EH (cell line): Measurements from ENCODE around the gene MAPK8IP3.
"Not testable (repeated sequence)": the region's sequence is repeated elsewhere in the genome, so short reads cannot be mapped to it uniquely, and the experiment has no call there.

Experiments
- DNase-seq: peaks from one replicate; pipeline ENCODE4 v3.0.0-alpha.2; 2015; ENCODE audit warnings: low read depth

Gene MAPK8IP3

DNA sequence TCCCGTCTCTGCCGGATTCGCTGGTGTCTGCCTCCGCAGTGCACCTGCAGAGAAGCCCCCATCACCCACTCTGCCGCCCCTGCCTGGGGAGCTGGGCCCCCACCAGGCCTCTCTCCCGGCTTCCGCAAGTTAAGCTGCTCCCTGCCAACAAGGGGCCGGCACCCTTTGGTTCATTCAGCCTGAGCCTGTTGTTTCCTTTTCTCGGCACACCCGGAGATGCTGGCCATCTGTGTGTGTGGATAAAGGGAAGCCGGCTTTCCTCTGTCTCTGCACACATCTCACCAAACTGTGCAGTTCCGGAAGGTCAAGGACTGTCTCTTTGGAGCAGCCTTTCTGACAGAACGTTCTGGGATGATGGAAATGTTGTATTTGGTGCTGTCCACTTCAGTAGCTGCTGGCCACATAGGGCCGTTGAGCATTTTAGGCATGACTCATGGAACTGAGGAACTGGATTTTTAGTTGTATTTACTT lies 6.8 kb downstream of the MAPK8IP3 start:
- peak; percentile 32 for DNase-seq

DNA sequence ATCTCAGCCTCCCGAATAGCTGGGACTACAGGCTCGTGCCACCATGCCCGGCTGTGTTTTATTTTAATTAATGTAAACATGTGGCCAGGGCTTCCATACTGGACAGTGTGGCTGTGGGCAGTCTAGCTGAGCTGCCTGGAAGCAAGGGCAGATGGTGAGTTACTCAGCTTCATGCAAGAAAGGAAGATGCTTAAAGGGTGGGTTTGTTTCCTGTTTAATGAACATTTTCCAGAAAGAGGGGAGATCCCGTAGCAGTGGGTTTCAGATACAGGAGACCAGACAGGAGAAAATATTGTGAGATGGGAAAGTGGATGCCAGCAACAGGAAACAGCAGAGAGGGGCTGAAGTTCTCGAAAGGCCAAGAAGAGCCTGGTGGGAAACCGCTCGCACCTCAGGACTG lies 7.3 kb downstream of the MAPK8IP3 start:
- DNase-seq = no peak

DNA sequence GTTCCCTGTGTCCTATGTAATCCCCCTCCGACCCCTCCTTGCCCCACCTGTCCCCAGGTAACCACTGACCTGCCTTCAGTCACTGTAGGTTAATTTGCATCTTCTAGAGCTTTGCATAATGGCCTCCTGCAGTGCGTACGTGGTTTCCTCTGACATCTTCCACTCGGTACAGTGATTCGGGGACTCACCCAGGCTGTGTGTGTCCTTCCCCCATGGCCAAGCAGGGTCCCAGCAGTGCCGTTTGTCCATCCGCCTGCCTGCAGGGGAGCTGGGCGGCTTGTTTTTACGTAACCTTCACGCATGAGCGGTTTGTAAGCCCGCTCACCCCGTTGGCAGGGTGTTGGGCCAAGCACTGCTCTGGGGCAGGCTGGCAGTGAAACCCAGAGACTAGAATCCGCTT lies 7.9 kb downstream of the MAPK8IP3 start:
- no peak for DNase-seq

DNA sequence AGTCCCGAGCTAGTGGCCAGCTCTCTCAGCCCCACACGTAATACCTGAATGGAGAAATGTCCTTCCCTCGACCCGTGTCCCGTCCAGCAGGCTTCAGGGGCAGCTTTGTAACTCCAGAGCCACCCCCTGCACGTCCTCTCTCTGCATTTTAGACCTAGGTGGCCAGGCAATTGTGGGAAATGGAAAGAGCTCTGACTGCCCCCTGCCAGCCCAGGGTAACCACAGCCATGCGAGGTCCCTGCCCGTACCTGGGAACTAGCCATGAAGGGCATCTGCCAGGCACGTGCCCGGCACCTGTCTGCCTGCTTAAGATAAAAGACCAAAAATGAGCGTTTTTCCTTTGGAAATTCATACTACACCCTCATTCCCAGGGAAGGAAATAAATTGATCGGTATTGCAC lies 9.2 kb downstream of the MAPK8IP3 start:
- no peak for DNase-seq

DNA sequence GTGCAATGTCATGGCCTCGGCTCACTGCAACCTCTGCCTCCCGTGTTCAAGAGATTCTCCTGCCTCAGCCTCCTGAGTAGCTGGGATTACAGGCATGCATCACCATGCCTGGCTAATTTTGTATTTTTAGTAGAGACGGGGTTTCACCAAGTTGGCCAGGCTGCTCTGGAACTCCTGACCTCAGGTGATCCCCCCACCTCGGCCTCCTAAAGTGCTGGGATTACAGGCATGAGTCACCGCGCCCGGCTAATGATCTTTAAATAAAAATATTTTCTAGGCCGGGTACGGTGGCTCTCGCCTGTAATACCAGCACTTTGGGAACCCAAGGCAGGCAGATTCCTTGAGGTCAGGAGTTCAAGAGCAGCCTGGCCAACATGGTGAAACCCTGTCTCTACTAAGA lies 12.2 kb downstream of the MAPK8IP3 start:
- not testable (repeated sequence) for DNase-seq

DNA sequence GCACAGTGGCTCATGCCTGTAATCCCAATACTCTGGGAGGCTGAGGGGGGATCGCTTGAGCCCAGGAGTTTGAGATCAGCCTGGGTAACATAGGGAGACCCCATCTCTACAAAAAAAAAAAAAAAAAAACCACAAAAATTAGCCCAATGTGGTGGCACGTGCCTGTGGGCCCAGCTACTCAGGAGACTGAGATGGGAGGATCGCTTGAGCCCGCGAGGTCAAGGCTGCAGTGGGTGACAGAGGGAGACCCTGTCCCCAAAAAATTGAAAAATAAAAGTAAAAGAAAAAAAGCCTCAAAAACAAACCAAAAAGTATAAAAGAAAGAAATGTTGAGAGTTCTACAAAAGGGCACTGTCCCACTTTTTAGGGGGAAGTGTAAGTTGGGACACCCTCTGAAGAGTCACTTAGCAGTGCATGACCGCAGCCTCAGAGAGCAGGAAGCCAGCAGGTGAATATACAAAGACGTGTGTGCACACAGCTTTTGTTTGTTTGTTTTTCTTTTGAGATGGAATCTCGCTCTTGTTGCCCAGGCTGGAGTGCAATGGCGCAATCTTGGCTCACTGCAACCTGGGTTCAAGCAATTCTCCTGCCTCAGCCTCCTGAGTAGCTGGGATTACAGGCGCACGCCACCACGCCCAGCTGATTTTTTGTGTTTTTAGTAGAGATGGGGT lies 13.7 kb downstream of the MAPK8IP3 start:
- DNase-seq = not testable (repeated sequence)

DNA sequence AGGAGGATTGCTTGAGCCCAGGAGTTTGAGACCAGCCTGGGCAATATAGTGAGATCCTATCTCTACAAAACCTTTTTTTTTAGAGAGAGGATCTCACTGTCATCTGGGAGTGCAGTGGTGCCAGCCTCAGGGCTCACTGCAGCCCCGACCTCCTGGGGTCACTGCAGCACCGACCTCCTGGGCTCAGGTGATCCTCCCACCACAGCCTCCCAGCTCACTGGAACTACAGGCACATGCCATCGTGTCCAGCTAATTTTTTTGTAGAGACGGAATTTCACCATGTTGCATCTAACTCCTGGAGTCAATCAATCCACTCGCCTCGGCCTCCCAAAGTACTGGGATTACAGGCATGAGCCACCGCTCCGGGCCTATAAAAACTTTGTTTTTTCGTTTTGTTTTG lies 15.4 kb downstream of the MAPK8IP3 start:
- no peak for DNase-seq

DNA sequence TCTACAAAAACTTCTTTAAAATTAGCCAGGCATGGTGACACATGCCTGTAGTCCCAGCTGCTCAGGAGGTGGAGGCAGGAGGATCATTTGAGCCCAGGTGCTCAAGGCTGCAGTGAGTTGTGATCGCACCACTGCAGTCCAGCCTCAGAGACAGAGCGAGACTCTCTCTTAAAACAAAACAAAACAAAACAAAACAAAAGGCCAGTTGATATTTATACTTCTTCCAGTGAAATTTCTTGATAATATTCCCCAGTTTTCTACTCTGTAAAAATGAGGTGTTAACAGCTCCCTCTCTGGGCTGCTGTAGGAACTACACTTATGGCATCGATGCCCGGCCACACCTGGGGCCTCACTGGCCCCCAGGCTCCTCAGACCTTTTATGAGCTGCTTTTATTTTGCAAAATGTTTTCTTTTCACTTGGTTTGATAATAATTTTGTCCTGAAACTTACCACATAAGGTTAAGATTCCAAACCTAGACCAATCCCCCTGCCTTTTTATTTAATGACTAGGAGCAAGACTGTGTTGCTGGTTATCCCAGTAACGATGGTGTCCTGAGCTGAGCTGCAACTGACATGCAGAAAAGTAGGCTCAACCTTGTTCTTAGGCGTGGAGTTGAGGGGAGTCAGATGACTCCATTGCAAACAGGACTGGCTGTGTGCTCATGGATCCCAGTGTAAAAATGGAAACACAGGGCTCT lies 17.6 kb downstream of the MAPK8IP3 start:
- DNase-seq = peak; percentile 53

DNA sequence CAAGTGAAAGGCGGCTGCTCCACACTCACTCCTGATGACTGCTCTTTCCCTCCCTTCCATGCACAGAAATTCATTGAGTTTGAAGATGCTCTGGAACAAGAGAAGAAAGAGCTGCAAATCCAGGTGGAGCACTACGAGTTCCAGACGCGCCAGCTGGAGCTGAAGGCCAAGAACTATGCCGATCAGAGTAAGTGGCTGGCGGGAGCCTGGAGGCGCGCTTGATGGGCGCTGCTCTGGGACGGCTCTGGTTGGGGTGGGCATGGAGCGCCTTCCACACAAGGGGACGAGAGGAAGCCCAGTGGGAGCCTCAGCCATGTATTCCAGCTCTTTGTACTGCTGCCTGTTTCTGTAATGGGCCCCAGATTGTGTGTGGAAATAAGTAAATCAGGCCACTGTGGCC lies 18.5 kb downstream of the MAPK8IP3 start:
- no peak for DNase-seq

DNA sequence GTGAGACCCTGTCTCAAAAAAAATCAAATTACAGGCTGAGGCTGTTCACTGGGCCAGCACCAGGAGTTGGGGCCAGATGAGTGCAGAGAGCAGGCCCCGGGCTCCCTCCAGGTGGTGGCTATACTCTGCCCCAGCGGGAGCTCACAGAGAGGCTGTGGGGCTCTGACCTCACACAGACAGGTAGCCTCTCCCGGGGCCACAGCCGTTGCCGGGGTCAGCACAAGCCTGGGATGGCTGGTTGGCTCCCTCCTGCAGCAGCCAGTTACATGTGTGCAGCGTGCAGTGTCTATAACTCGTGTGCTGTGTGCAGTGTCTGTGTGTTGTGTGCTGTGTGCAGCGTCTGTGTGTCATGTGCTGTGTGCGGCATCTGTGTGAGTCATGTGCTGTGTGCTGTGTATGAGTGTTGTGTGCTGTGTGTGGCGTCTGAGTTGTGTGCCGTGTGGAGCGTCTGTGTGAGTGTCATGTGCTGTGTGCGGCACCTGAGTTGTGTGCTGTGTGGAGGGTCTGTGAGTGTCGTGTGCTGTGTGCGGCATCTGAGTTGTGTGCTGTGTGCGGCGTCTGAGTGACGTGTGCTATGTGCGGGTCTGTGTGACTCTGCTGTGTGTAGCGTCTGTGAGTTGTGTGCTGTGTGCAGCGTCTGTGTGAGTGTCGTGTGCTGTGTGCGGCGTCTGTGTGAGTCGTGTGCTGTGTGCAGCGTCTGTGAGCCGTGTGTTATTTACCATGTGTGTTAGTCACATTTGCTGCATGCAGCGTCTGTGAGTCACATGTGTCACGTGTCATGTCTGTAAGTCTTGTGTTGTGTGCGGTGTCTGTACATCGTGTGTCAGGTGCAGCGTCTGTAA lies 20.9 kb downstream of the MAPK8IP3 start:
- no peak for DNase-seq

DNA sequence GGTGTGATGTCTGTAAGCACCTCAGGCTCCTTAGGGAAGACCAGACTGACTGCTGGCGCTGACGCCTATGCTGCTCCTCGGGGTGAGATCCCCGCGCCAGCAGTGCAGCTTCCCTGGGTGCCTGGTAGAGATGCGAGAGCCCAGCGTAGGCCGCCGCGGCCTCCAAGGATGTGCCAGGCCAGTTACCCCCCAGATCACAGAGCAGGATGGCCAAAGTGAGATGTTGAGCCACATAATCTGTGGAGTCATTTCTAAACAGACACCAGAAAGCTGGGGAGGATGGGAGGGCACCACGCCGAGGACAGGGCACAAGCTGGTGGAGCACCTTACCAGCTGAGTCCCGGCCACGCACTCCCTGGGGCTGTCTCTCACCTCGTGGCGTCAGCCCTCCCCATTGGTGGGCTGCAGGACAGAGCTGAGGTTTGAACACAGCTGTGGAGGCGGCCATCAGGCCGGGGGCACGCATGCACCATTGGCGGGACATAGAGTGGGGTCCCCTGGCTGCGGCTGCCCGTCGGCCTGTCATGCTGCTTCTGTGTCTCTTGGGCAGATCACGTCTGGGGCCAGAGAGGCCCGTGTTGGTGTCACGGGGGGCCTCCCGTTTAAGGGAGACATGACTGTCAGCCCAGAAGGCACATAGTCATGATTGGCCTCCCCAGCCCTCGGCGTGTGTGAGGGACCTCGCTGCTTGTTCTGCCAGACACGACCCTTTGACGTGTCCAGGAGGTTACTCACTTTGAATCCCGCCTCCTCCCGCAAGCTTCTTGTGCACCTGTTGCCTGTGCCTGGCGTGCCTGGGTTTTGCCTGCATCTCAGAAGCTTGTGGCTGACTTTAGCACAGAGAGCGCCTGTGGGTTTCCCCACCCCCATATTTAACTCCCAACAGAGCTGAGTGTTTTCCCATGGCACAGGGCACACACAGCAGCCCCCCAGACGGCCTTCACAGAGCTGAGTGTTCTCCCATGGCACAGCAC lies 21.9 kb downstream of the MAPK8IP3 start:
- no peak for DNase-seq

DNA sequence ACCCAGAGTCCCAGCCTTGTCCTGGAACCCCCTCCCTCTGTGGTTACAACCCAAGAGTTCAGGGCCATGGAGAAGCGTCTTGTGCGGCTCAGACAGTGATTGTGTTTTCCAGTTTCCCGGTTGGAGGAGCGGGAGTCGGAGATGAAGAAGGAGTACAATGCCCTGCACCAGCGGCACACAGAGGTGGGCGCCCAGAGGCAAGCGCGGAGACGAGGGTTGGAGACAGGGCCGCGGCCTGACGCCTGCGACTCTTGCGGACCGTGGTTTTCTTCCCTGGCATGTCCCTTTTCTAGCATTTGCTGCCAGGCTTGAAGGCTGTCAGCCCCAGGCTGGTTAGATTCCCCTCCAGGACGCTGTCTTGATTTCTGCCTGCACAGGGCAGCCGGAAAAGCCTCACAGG lies 23.0 kb downstream of the MAPK8IP3 start:
- DNase-seq = no peak

DNA sequence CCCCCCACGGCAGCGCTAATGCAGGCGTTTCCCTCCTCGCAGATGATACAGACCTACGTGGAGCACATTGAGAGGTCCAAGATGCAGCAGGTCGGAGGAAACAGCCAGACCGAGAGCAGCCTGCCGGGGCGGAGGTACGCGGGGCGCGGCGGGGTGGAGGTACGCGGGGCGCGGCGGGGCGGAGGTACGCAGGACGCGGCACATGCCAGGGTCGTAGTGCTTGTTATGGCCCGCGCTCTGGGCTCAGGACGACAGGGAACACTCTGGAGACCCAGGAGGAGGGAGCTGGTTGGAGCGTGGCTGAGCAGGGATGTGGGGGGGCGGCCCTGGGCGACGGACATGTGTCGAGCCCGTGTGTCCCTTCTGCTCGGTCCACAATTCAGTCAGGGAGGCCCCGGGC lies 23.4 kb downstream of the MAPK8IP3 start:
- no peak for DNase-seq

DNA sequence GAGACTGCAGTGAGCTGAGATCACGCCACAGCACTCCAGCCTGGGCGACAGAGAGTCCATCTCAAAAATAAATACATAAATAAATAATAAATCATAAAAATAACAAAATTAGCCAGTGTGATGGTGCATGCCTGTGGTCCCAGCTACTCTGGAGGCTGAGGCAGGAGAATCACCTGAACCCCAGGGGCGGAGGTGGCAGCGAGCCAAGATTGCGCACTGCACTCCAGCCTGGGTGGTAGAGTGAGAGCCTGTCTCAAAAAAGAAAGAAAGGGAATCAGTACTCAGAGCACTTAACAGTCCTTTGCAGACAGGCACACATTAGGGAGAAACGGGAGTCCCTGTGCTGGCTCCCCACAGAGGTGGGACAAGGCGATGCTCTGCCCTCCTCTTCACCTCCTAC lies 25.1 kb downstream of the MAPK8IP3 start:
- DNase-seq = no peak

DNA sequence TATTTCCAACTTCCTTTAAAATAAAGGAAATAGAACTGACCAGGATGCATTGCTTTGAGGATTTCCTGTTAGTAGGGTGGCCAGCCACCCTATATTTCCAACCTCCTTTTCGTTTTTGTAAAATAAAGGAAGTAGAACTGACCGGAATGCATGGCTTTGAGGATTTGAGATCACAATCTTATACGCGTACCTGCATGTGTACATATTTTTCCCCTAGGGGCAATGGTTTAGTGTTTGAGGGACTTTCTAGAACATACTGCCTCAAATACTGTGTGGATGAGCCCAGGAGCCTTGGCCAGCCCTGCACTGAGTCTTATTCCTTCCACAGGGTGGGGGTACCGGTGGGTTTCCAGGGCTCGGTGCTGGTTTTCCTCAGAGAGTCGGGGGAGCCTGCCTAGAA lies 25.6 kb downstream of the MAPK8IP3 start:
- no peak for DNase-seq

DNA sequence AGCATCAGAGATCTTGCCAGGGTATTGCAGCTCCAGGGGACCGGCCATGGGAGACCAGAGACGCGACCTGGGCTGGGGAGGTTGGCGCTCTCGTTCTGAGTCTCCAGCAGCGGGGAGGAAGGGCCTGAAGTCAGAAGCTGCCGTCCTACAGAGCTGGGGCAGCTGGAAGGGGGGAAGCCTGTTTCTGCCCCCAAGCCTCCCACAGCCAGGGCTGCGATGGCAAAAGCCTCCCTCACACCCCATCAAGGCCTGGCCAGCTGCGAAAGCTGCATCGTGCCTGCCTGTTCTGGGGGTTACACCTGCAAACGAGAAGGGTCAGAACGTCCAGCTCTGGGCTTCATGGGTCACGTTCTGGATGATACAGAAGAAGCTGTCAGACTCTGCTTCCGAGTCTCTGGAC lies 26.1 kb downstream of the MAPK8IP3 start:
- no peak for DNase-seq

DNA sequence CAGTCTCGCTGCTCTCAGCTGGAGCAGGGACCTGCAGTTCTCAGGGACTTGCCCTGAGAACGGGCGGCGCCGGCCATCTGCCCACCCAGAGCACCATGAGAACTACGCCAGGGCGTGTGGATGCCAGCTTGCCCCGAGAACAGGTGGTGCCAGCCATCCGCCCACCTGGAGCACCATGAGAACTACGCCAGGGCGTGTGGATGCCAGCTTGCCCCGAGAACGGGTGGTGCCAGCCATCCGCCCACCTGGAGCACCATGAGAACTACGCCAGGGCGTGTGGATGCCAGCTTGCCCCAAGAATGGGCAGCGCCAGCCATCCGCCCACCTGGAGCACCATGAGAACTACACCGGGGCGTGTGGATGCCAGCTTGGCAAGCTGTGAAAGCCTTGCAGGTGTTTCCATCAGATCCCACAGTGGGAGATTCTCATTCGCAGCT lies 26.6 kb downstream of the MAPK8IP3 start:
- not testable (repeated sequence) for DNase-seq

DNA sequence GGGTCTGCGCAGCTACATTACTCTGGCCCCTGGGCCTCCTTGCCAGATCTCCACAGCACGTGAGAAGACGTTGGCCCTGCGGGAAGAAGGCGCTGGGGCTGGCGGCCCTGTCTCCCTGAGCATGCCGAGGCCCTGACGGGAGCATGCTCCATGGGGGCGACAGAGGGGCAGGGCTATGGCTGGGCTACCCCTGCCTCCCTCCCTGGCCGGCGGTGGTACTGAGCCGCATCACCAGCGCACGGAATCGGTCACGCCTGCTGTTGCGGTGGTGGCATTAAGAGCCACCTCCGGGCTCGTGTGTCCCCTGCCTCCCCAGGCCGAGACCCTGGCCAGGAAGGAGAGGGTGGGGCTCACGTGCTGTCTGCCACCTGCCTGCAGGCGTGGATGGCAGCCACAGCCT lies 28.1 kb downstream of the MAPK8IP3 start:
- no peak for DNase-seq

DNA sequence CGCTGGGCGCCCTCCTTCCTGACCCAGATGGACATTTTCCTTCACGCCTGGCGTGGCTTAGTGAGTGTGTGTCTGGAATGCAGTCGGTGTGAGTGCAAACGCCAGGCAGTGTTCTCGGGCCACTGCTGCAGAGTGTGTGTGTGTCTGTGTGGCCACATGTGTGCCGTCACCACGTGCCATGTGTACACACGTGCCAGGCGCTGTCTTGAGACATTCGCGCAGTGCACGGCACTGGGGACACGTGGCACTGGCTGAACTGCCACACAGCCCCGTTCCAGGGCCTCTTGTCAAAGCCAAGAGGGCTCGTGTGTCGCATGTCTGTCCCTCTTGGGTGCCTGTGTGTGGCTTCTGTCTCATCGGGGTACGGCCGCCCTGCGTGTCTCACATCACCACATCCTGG lies 28.8 kb downstream of the MAPK8IP3 start:
- no peak for DNase-seq

DNA sequence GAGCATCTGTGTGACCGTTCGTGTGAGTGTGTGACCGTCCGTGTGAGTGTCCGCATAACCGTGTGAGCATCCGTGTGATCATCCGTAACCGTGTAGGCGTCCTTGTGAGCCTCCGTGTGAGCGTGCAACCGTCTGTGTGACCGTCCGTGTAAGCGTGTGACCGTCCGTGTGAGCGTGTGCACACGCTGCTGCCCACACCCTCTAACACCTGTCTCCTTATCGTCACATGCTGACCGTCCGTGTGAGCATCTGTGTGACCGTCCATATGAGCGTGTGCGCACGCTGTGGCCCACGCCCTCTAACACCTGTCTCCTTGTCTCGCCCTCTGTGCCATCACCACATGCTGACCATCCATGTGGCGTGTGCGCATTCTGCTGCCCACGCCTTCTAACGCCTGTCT lies 34.2 kb downstream of the MAPK8IP3 start:
- no peak for DNase-seq

DNA sequence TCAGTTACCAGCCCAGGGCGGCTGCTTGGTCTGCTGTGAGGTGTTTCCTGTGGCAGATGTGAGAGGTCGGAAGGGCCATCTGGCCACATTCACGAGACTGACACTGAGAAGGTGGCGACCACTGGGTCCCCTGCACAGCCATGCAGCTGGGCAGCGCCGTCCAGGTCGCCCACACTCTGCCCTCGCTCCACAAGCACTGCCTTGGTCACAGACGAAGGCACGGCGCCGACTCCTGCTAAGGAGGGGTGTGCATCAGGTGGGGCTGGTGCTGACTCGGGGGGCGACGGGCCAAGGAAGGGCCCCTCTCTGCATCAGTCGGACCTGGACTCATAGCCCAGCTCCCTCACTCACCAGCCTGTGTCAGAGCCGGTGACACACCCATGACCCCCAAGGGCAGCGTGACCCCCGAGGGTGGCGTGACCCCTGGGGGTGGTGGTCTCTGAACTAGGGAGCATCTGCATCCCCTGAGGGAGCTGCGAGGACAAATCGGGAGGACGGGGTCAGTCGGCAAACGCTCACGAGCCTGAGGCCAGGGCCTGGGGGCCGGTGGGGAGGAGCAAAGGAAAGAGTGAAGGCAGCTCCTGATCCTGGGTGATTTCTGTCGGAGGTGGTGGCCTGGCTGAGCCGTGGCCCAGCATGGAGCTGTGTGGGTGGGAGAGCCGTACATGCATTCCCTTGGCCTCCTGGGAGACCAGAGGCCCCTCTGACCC lies 34.9 kb downstream of the MAPK8IP3 start:
- DNase-seq = no peak
